Measurements from ENCODE around the gene RALGDS. TPM values are rescaled to one million over a fixed set of nuclear protein-coding genes. Genes with fewer than 3 reads are reported as not detected.

Gene RALGDS
- total and polyA plus RNA-seq, 2 of the 13 experiments (the other 11 are each of a cell fraction or from before 2014, with no cell fraction given): 12.9 to 25.5 TPM

GRCh38 chr9:133076691-133077090 lies 44.3 kb downstream of the RALGDS start:
- no peak for DNase-seq (ENCODE audit: low spot score)
- Histone ChIP-seq H2AFZ (ENCODE audit: low read length) (no peak overlapping the region), H4K20me1 (ENCODE audit: insufficient read depth, low read length) (no peaks in the 10 kb centered on the region), H3K27ac (ENCODE audit: extremely low read length, insufficient read depth, low read length) (no peak overlapping the region), H3K4me2 (ENCODE audit: low read depth, low read length) (no peak overlapping the region), H3K4me1 (ENCODE audit: insufficient read depth, low read length) (peaks cover 27% of the 10 kb centered on the region), H3K79me2 (ENCODE audit: insufficient read depth, low read length) (no peaks in the 10 kb centered on the region), H3K9ac (ENCODE audit: insufficient read depth, low read depth, low read length) (no peak overlapping the region), H3K27me3 (ENCODE audit: control insufficient read depth in 1 of 2, insufficient read depth in 2 of 2, low read length in 2 of 2) (peaks cover 0 to 19% of the 10 kb centered on the region in 2 experiments; a peak in 1 of 5 replicates), H3K4me3 (replicated peaks in 1 of 3; ENCODE audit: insufficient read depth in 1 of 3, low read depth in 2 of 3, low read length in 3 of 3) (no peak overlapping the region), H3K36me3 (replicated peaks in 1 of 2; ENCODE audit: control insufficient read depth in 1 of 2, insufficient read depth in 2 of 2, low read length in 2 of 2) (no peaks in the 10 kb centered on the region), H3K9me3 (ENCODE audit: low read length) (no peaks in the 10 kb centered on the region)
- POLR2A ChIA-PET: interaction anchor here (1.5 to 1.9 kb wide), 3 partner anchors 16 to 46 kb away, joined by 3 to 9 read pairs (median 5); partner anchors contain the start of gene GTF3C5
- in situ Hi-C loops (cut with HindIII; ENCODE audit: extremely low pct_ligation_motif_present, low pct_unique_long_range_greater_than_20kb) (no loop called here), intact Hi-C loops (cut with micrococcal nuclease; ENCODE audit: unreplicated experiment) (no loop called here)
- TF ChIP-seq, protein P1, sequence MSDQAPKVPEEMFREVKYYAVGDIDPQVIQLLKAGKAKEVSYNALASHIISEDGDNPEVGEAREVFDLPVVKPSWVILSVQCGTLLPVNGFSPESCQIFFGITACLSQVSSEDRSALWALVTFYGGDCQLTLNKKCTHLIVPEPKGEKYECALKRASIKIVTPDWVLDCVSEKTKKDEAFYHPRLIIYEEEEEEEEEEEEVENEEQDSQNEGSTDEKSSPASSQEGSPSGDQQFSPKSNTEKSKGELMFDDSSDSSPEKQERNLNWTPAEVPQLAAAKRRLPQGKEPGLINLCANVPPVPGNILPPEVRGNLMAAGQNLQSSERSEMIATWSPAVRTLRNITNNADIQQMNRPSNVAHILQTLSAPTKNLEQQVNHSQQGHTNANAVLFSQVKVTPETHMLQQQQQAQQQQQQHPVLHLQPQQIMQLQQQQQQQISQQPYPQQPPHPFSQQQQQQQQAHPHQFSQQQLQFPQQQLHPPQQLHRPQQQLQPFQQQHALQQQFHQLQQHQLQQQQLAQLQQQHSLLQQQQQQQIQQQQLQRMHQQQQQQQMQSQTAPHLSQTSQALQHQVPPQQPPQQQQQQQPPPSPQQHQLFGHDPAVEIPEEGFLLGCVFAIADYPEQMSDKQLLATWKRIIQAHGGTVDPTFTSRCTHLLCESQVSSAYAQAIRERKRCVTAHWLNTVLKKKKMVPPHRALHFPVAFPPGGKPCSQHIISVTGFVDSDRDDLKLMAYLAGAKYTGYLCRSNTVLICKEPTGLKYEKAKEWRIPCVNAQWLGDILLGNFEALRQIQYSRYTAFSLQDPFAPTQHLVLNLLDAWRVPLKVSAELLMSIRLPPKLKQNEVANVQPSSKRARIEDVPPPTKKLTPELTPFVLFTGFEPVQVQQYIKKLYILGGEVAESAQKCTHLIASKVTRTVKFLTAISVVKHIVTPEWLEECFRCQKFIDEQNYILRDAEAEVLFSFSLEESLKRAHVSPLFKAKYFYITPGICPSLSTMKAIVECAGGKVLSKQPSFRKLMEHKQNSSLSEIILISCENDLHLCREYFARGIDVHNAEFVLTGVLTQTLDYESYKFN (CRISPR knock-in tag; conservative IDR thresholded peaks at IDR 0.05): no peak
- TF ChIP-seq POLR2AphosphoS2 (IDR thresholded peaks at IDR 0.05; ENCODE audit: low read depth, low read length) (no peak), ZIK1 (CRISPR knock-in tag; IDR thresholded peaks at IDR 0.05; ENCODE audit: borderline replicate concordance, low read depth) (no peak), ZNF780A (CRISPR knock-in tag; IDR thresholded peaks at IDR 0.05) (no peak), ARHGAP35 (CRISPR knock-in tag; IDR thresholded peaks at IDR 0.05; ENCODE audit: borderline replicate concordance) (no peak), ZNF687 (CRISPR knock-in tag; IDR thresholded peaks at IDR 0.05) (no peak)
- no peak for ATAC-seq
- no TSS peak for BruUV-seq (replicated peaks)
- WGBS (ENCODE audit: low lambda C conversion rate): 60% methylated on average over 4 of the region's 4 CpGs
- no peak for FAIRE-seq
- CTCF ChIA-PET (ENCODE audit: low intra/inter-chr PET ratio, low total read pairs): no interaction called here
